Effector memory CD4-positive, alpha-beta T cell (primary cell): ENCODE results near the gene SPOCK2.
"Not testable (repeated sequence)": the region's sequence is repeated elsewhere in the genome, so short reads cannot be mapped to it uniquely, and the experiment has no call there.

Source experiments
- DNase-seq, 3 donors: peaks; one replicate each; pipeline ENCODE4 v3.0.0-alpha.2; 2020
- H3K27ac ChIP-seq: 2 replicates; pipeline ENCODE4 v1.7.0; 2013; ENCODE audit warnings: mild to moderate bottlenecking, low read length, moderate library complexity; ENCODE audit not compliant: insufficient read depth, poor library complexity, severe bottlenecking
- H3K27me3 ChIP-seq: replicated peaks from 2 replicates; pipeline ENCODE4 v1.7.0; 2013; ENCODE audit warnings: mild to moderate bottlenecking, low read length; ENCODE audit not compliant: insufficient read depth, control insufficient read depth, poor library complexity, severe bottlenecking
- H3K36me3 ChIP-seq: 2 replicates; pipeline ENCODE4 v1.7.0; 2013; ENCODE audit warnings: mild to moderate bottlenecking, low read length, moderate library complexity; ENCODE audit not compliant: control insufficient read depth, insufficient read depth
- H3K4me1 ChIP-seq: 2 replicates; pipeline ENCODE4 v1.7.0; 2013; ENCODE audit warnings: low read length, mild to moderate bottlenecking; ENCODE audit not compliant: control insufficient read depth, insufficient read depth, poor library complexity, severe bottlenecking
- H3K4me3 ChIP-seq: 2 replicates; pipeline ENCODE4 v1.7.0; 2013; ENCODE audit warnings: low read length, low read depth, mild to moderate bottlenecking; ENCODE audit not compliant: insufficient read depth, poor library complexity, severe bottlenecking
- H3K9me3 ChIP-seq: 2 replicates; pipeline ENCODE4 v1.7.0; 2013; ENCODE audit warnings: mild to moderate bottlenecking, low read length, moderate library complexity; ENCODE audit not compliant: control insufficient read depth

SPOCK2 gene

GRCh38 chr10:72034040-72034499 lies 54.3 kb downstream of the SPOCK2 start:
- Histone ChIP-seq H3K4me1 (no peaks in the 10 kb centered on the region), H3K4me3 (no peak overlapping the region), H3K27ac (no peak overlapping the region), H3K9me3 (no peaks in the 10 kb centered on the region), H3K27me3 (peaks cover 3% of the 10 kb centered on the region), H3K36me3 (no peaks in the 10 kb centered on the region)
- no peak for DNase-seq

- not testable (repeated sequence) for H3K27me3 ChIP-seq, H3K4me1 ChIP-seq, H3K4me3 ChIP-seq, H3K27ac ChIP-seq, DNase-seq, H3K36me3 ChIP-seq, H3K9me3 ChIP-seq
These were observed 55.8 kb downstream of the SPOCK2 start for GRCh38 chr10:72032409-72033162.

- H3K4me1 ChIP-seq: no peaks in the 10 kb centered on the region
- DNase-seq: no peak
- H3K27me3 ChIP-seq: peaks cover 3% of the 10 kb centered on the region
- H3K4me3 ChIP-seq: no peak overlapping the region
- no peaks in the 10 kb centered on the region for H3K36me3 ChIP-seq
- no peaks in the 10 kb centered on the region for H3K9me3 ChIP-seq
- no peak overlapping the region for H3K27ac ChIP-seq
These were observed 56.6 kb downstream of the SPOCK2 start for GRCh38 chr10:72031706-72032105.

GRCh38 chr10:72030762-72031543 lies 57.4 kb downstream of the SPOCK2 start:
- DNase-seq: no peak
- Histone ChIP-seq H3K4me3 (no peak overlapping the region), H3K27ac (no peak overlapping the region), H3K36me3 (no peaks in the 10 kb centered on the region), H3K4me1 (no peaks in the 10 kb centered on the region), H3K9me3 (no peaks in the 10 kb centered on the region), H3K27me3 (peaks cover 3% of the 10 kb centered on the region)

- Histone ChIP-seq H3K27me3 (peaks cover 3% of the 10 kb centered on the region), H3K9me3 (no peaks in the 10 kb centered on the region), H3K4me3 (no peak overlapping the region), H3K36me3 (no peaks in the 10 kb centered on the region), H3K27ac (no peak overlapping the region), H3K4me1 (no peaks in the 10 kb centered on the region)
- no peak for DNase-seq
These were observed 58.9 kb downstream of the SPOCK2 start for GRCh38 chr10:72029414-72029813.

- no peaks in the 10 kb centered on the region for H3K4me1 ChIP-seq
- no peak for DNase-seq
- H3K36me3 ChIP-seq: no peaks in the 10 kb centered on the region
- H3K4me3 ChIP-seq: no peak overlapping the region
- H3K27ac ChIP-seq: no peak overlapping the region
- no peaks in the 10 kb centered on the region for H3K9me3 ChIP-seq
- peaks cover 3% of the 10 kb centered on the region for H3K27me3 ChIP-seq
These were observed 60.9 kb downstream of the SPOCK2 start for GRCh38 chr10:72027498-72027897.

- H3K36me3 ChIP-seq: no peaks in the 10 kb centered on the region
- no peak overlapping the region for H3K4me3 ChIP-seq
- no peak overlapping the region for H3K27ac ChIP-seq
- no peak for DNase-seq
- no peaks in the 10 kb centered on the region for H3K4me1 ChIP-seq
- no peaks in the 10 kb centered on the region for H3K27me3 ChIP-seq
- no peaks in the 10 kb centered on the region for H3K9me3 ChIP-seq
These were observed 61.9 kb downstream of the SPOCK2 start for GRCh38 chr10:72026278-72027111.

GRCh38 chr10:72025832-72026231 lies 62.5 kb downstream of the SPOCK2 start:
- no peak for DNase-seq
- no peak overlapping the region for H3K27ac ChIP-seq
- H3K4me3 ChIP-seq: no peak overlapping the region
- H3K9me3 ChIP-seq: no peaks in the 10 kb centered on the region
- no peaks in the 10 kb centered on the region for H3K27me3 ChIP-seq
- H3K36me3 ChIP-seq: no peaks in the 10 kb centered on the region
- H3K4me1 ChIP-seq: no peaks in the 10 kb centered on the region

- no peaks in the 10 kb centered on the region for H3K36me3 ChIP-seq
- no peaks in the 10 kb centered on the region for H3K9me3 ChIP-seq
- no peak overlapping the region for H3K4me3 ChIP-seq
- no peak for DNase-seq
- H3K4me1 ChIP-seq: no peaks in the 10 kb centered on the region
- H3K27me3 ChIP-seq: no peaks in the 10 kb centered on the region
- no peak overlapping the region for H3K27ac ChIP-seq
These were observed 63.0 kb downstream of the SPOCK2 start for GRCh38 chr10:72025400-72025799.
